IMR-90 (cell line): ENCODE data around the gene PRKCH. TPM values are rescaled to one million over a fixed set of nuclear protein-coding genes. Genes with fewer than 3 reads are reported as not detected.

ENCODE experiments used
- ATAC-seq: fragments of 200-7000 bp; cut with Tn5 transposase; 2 replicates; pipeline ENCODE4 v1.9.1; 2020; ENCODE audit warnings: low read depth, mild to moderate bottlenecking, moderate library complexity
- BruUV-seq: library from RNA; stranded (reverse); fragments of 400-500 nt; replicated peaks from 2 replicates; lab custom pipeline; 2021; lab: Mats Ljungman, UMichigan
- CTCF ChIA-PET: fragments of 300-600 bp; formaldehyde crosslinking; extraction: SDS; loops from one replicate; lab custom pipeline; 2021; ENCODE audit warnings: antibody characterized with exemption; lab: Yijun Ruan, JAX
- POLR2A ChIA-PET: fragments of 300-600 bp; sonication (Branson Sonifier 250); formaldehyde crosslinking; loops from one replicate; lab custom pipeline; 2022; ENCODE audit warnings: antibody characterized with exemption; ENCODE audit not compliant: unreplicated experiment; lab: Charles Lee
- DNase-seq: peaks from one replicate; pipeline ENCODE4 v3.0.0; 2013
- H2AFZ ChIP-seq: replicated peaks from 2 replicates; pipeline ENCODE3; 2013; ENCODE audit warnings: low read length, mild to moderate bottlenecking; ENCODE audit not compliant: poor library complexity
- H2AK5ac ChIP-seq: 2 replicates; pipeline ENCODE4 v1.6.1; 2013; ENCODE audit warnings: low read depth, low read length, inconsistent platforms
- H2AK9ac ChIP-seq: replicated peaks from 2 replicates; pipeline ENCODE3; 2013; ENCODE audit warnings: mild to moderate bottlenecking, low read depth, low read length, moderate library complexity; ENCODE audit not compliant: poor library complexity
- H2BK120ac ChIP-seq: 2 replicates; pipeline ENCODE4 v1.6.1; 2013; ENCODE audit warnings: low read depth, low read length, inconsistent platforms
- H2BK15ac ChIP-seq: 3 replicates; pipeline ENCODE4 v1.6.1; 2013; ENCODE audit warnings: low read depth, low read length, inconsistent platforms
- H2BK20ac ChIP-seq: 2 replicates; pipeline ENCODE4 v1.6.1; 2013; ENCODE audit warnings: low read depth, mild to moderate bottlenecking, inconsistent platforms, low read length, moderate library complexity
- H2BK5ac ChIP-seq: 2 replicates; pipeline ENCODE4 v1.6.1; 2013; ENCODE audit warnings: mild to moderate bottlenecking, low read depth, low read length, inconsistent platforms; ENCODE audit not compliant: poor library complexity, severe bottlenecking
- H3K14ac ChIP-seq: replicated peaks from 2 replicates; pipeline ENCODE4 v1.6.1; 2013; ENCODE audit warnings: low read depth, low read length, inconsistent platforms
- H3K18ac ChIP-seq: 2 replicates; pipeline ENCODE4 v1.6.1; 2013; ENCODE audit warnings: low read depth, low read length, control low read depth
- H3K23ac ChIP-seq: 2 replicates; pipeline ENCODE4 v1.6.1; 2013; ENCODE audit warnings: low read depth, low read length, inconsistent platforms
- H3K27ac ChIP-seq: 2 replicates; pipeline ENCODE4 v1.5.1; 2013; ENCODE audit warnings: mild to moderate bottlenecking, control low read depth, low read length; ENCODE audit not compliant: insufficient read depth
- H3K27me3 ChIP-seq: 2 replicates; pipeline ENCODE4 v1.6.1; 2013; ENCODE audit warnings: low read length; ENCODE audit not compliant: control insufficient read depth, insufficient read depth
- H3K36me3 ChIP-seq: 2 replicates; pipeline ENCODE4 v1.6.1; 2013; ENCODE audit warnings: low read length, mixed read lengths; ENCODE audit not compliant: control insufficient read depth, insufficient read depth
- H3K4ac ChIP-seq: 2 replicates; pipeline ENCODE4 v1.6.1; 2013; ENCODE audit warnings: low read depth, low read length, inconsistent platforms
- H3K4me1 ChIP-seq: 2 replicates; pipeline ENCODE4 v1.6.1; 2013; ENCODE audit warnings: low read length, mixed read lengths; ENCODE audit not compliant: control insufficient read depth, insufficient read depth
- H3K4me2 ChIP-seq: 2 replicates; pipeline ENCODE4 v1.6.1; 2013; ENCODE audit warnings: low read depth, mild to moderate bottlenecking, control low read depth, low read length, moderate library complexity
- H3K4me3 ChIP-seq: 2 replicates; pipeline ENCODE4 v1.5.1; 2013; ENCODE audit warnings: low read depth, mild to moderate bottlenecking, control low read depth, low read length, moderate library complexity; ENCODE audit not compliant: insufficient read depth
- H3K56ac ChIP-seq: 2 replicates; pipeline ENCODE4 v1.6.1; 2013; ENCODE audit warnings: low read length, inconsistent platforms; ENCODE audit not compliant: insufficient read depth; ENCODE audit errors: extremely low read depth
- H3K79me1 ChIP-seq, 2 experiments: 2 replicates each; pipeline ENCODE4 v1.6.1; 2013; ENCODE audit warnings: low read length in 2 of 2, inconsistent platforms in 1 of 2, low read depth in 1 of 2
- H3K9ac ChIP-seq: 2 replicates; pipeline ENCODE4 v1.6.1; 2013; ENCODE audit warnings: low read depth, low read length, control low read depth
- H3K9me1 ChIP-seq: 2 replicates; pipeline ENCODE4 v1.6.1; 2013; ENCODE audit warnings: low read length, inconsistent platforms; ENCODE audit not compliant: insufficient read depth
- H3K9me3 ChIP-seq: 2 replicates; pipeline ENCODE4 v1.6.1; 2013; ENCODE audit warnings: low read length; ENCODE audit not compliant: control insufficient read depth, insufficient read depth
- H4K20me1 ChIP-seq: 2 replicates; pipeline ENCODE4 v1.6.1; 2013; ENCODE audit warnings: low read length, inconsistent platforms; ENCODE audit not compliant: insufficient read depth
- H4K5ac ChIP-seq: 2 replicates; pipeline ENCODE4 v1.6.1; 2013; ENCODE audit warnings: mild to moderate bottlenecking, low read depth, low read length, control low read depth
- H4K8ac ChIP-seq, 2 experiments: 2 replicates each; pipeline ENCODE4 v1.6.1; 2013; ENCODE audit warnings: low read depth in 2 of 2, low read length in 2 of 2, control low read depth in 1 of 2, inconsistent platforms in 1 of 2
- H4K91ac ChIP-seq: 2 replicates; pipeline ENCODE4 v1.6.1; 2013; ENCODE audit warnings: low read depth, low read length, inconsistent platforms; ENCODE audit not compliant: insufficient read depth
- CEBPB ChIP-seq: IDR thresholded peaks from 2 replicates; pipeline ENCODE4 v1.6.1; 2012; ENCODE audit warnings: low read depth, low read length, improper control_type of control experiment
- FOS ChIP-seq: fragments of 150-350 bp; IDR thresholded peaks from 2 replicates; pipeline ENCODE4 v1.6.1; 2016; ENCODE audit warnings: low read depth, low read length
- MAFK ChIP-seq: IDR thresholded peaks from 2 replicates; pipeline ENCODE4 v1.6.1; 2012; ENCODE audit warnings: low read depth, low read length, improper control_type of control experiment
- MAZ ChIP-seq: IDR thresholded peaks from 2 replicates; pipeline ENCODE4 v1.6.1; 2012; ENCODE audit warnings: low read depth, mild to moderate bottlenecking, low read length, improper control_type of control experiment, moderate library complexity, borderline replicate concordance
- MXI1 ChIP-seq: IDR thresholded peaks from 2 replicates; pipeline ENCODE4 v1.6.1; 2012; ENCODE audit warnings: low read depth, mild to moderate bottlenecking, low read length, moderate library complexity, borderline replicate concordance
- POLR2A ChIP-seq: IDR thresholded peaks from 2 replicates; pipeline ENCODE4 v1.6.1; 2012; ENCODE audit warnings: mild to moderate bottlenecking, low read depth, low read length
- RAD21 ChIP-seq: IDR thresholded peaks from 2 replicates; pipeline ENCODE4 v1.6.1; 2012; ENCODE audit warnings: low read length, improper control_type of control experiment
- RCOR1 ChIP-seq: IDR thresholded peaks from 2 replicates; pipeline ENCODE4 v1.6.1; 2012; ENCODE audit warnings: mild to moderate bottlenecking, low read length, improper control_type of control experiment; ENCODE audit not compliant: insufficient replicate concordance
- RFX5 ChIP-seq: IDR thresholded peaks from 2 replicates; pipeline ENCODE4 v1.8.0; 2012; ENCODE audit warnings: low read depth, mild to moderate bottlenecking, low read length, moderate library complexity
- SMC3 ChIP-seq: fragments of 150-350 bp; IDR thresholded peaks from 2 replicates; pipeline ENCODE4 v1.6.1; 2016; ENCODE audit warnings: low read depth, mild to moderate bottlenecking, antibody characterized with exemption, low read length, moderate library complexity
- WGBS, 2 experiments: methylation state at CpG; one replicate each; pipeline versions ENCODE4 v1.1.5 to v1.1.7; 2013; ENCODE audit warnings: missing lambda C conversion rate in 2 of 2; ENCODE audit not compliant: insufficient read length in 1 of 2; ENCODE audit errors: extremely low coverage in 2 of 2; 5-methylcytosine and 5-hydroxymethylcytosine counted together
- dilution Hi-C: fragments of 300-500 bp; cut with HindIII; formaldehyde crosslinking; loops from one replicate; pipeline ENCODE4 v1.14.3; 2018; ENCODE audit warnings: low sequenced_read_pairs; ENCODE audit not compliant: unreplicated experiment
- in situ Hi-C: fragments of 300-500 bp; cut with MboI; formaldehyde crosslinking; loops from 3 replicates; pipeline ENCODE4 v1.14.3; 2019; ENCODE audit warnings: low sequenced_read_pairs, inconsistent platforms, mixed read lengths
- intact Hi-C: fragments of 100-400 bp; cut with micrococcal nuclease; formaldehyde crosslinking; loops from 2 replicates; pipeline ENCODE4 v1.10.0; 2022
- polyA plus RNA-seq, 3 experiments: library from polyadenylated mRNA; depleted of rRNA; stranded (reverse); fragments of >200 nt; gene quantifications; 2 replicates each; pipeline ENCODE4 v1.2.3, GENCODE V29; 2012; ENCODE audit warnings: low replicate concordance in 1 of 3
- total RNA-seq: library from RNA; depleted of rRNA; stranded (reverse); fragments of >200 nt; gene quantifications from 2 replicates; pipeline ENCODE4 v1.2.3, GENCODE V29; 2012
- TF ChIP-seq, protein P1 (sequence below): fragments of 150-350 bp; IDR thresholded peaks from 2 replicates; pipeline ENCODE4 v1.6.1; 2017; ENCODE audit warnings: mild to moderate bottlenecking, antibody characterized with exemption, low read length, low read depth
- TF ChIP-seq, protein P2 (sequence below): conservative IDR thresholded peaks from 2 replicates; pipeline ENCODE4 v1.5.1; 2012; ENCODE audit warnings: mild to moderate bottlenecking, low read depth, low read length, improper control_type of control experiment
- TF ChIP-seq, protein P3 (sequence below): fragments of 150-350 bp; IDR thresholded peaks from 2 replicates; pipeline ENCODE4 v1.6.1; 2016; ENCODE audit warnings: low read depth, mild to moderate bottlenecking, low read length, moderate library complexity, borderline replicate concordance

PRKCH gene
- total and polyA plus RNA-seq, 2 of the 4 experiments (the other 2 are of a cell fraction): 1.6 to 2.3 TPM

DNA sequence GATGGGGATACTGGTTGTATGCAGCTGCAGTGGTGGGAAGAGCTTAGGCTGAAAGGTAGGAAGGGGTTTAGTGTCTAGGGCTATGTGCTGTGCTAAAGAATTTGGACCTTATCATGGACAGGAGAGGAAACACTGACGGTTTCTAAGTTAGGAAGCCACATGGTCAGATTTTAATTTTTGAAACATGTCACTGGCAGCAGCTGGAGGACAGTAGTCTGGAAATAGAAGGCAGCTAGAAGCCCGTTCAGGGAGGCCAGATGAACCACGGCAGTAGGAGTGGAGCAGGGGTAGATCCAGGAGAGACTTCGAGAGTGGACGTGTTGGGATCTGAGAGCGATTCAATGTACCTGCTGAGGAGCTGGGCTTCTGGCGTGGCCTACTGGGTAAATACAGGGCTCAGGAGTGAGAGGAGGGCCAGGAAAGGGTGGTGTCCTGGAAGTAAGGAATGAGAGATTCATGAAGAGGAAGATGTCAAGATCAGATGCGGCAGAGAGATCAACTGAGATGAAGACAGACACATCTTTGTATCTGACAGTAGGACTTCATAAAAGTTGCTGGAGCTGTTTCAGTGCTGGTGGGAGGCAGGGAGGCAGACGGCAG is 64.9 kb downstream of the PRKCH start:
- DNase-seq (no peak), ATAC-seq (no peak)
- Histone ChIP-seq H3K27ac (no peak overlapping the region), H3K79me1 (no peaks in the 10 kb centered on the region), H3K4ac (no peak overlapping the region), H4K8ac (no peak overlapping the region), H4K91ac (no peak overlapping the region), H3K23ac (no peak overlapping the region), H3K4me1 (no peaks in the 10 kb centered on the region), H3K18ac (no peak overlapping the region), H4K5ac (no peak overlapping the region), H2BK20ac (no peak overlapping the region), H3K4me2 (no peak overlapping the region), H3K4me3 (no peak overlapping the region), H3K9me1 (no peaks in the 10 kb centered on the region), H2BK5ac (no peak overlapping the region), H3K9me3 (no peaks in the 10 kb centered on the region), H3K27me3 (peaks cover 31% of the 10 kb centered on the region), H2AK9ac (no peak overlapping the region), H4K20me1 (no peaks in the 10 kb centered on the region), H2BK120ac (no peak overlapping the region), H3K56ac (no peak overlapping the region), H2BK15ac (no peak overlapping the region), H3K36me3 (no peaks in the 10 kb centered on the region), H2AFZ (no peak overlapping the region), H3K9ac (no peak overlapping the region), H2AK5ac (no peak overlapping the region), H3K14ac (no peak overlapping the region)
- WGBS, 2 experiments: 82% methylated on average over 6 of the region's 9 CpGs; no CpG with 5 or more reads in 1 of the 2 experiments
- BruUV-seq: no TSS peak
- ChIA-PET CTCF (no interaction called here), POLR2A (no interaction called here)
- TF ChIP-seq RFX5: no peak
- no peak for TF ChIP-seq RAD21
- no peak for TF ChIP-seq MXI1
- TF ChIP-seq, protein P1, sequence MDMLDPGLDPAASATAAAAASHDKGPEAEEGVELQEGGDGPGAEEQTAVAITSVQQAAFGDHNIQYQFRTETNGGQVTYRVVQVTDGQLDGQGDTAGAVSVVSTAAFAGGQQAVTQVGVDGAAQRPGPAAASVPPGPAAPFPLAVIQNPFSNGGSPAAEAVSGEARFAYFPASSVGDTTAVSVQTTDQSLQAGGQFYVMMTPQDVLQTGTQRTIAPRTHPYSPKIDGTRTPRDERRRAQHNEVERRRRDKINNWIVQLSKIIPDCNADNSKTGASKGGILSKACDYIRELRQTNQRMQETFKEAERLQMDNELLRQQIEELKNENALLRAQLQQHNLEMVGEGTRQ: no peak
- TF ChIP-seq, protein P2, sequence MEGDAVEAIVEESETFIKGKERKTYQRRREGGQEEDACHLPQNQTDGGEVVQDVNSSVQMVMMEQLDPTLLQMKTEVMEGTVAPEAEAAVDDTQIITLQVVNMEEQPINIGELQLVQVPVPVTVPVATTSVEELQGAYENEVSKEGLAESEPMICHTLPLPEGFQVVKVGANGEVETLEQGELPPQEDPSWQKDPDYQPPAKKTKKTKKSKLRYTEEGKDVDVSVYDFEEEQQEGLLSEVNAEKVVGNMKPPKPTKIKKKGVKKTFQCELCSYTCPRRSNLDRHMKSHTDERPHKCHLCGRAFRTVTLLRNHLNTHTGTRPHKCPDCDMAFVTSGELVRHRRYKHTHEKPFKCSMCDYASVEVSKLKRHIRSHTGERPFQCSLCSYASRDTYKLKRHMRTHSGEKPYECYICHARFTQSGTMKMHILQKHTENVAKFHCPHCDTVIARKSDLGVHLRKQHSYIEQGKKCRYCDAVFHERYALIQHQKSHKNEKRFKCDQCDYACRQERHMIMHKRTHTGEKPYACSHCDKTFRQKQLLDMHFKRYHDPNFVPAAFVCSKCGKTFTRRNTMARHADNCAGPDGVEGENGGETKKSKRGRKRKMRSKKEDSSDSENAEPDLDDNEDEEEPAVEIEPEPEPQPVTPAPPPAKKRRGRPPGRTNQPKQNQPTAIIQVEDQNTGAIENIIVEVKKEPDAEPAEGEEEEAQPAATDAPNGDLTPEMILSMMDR: no peak
- no peak for TF ChIP-seq SMC3
- TF ChIP-seq MAZ: no peak
- no peak for TF ChIP-seq FOS
- no peak for TF ChIP-seq POLR2A
- no peak for TF ChIP-seq MAFK
- no peak for TF ChIP-seq CEBPB
- TF ChIP-seq, protein P3, sequence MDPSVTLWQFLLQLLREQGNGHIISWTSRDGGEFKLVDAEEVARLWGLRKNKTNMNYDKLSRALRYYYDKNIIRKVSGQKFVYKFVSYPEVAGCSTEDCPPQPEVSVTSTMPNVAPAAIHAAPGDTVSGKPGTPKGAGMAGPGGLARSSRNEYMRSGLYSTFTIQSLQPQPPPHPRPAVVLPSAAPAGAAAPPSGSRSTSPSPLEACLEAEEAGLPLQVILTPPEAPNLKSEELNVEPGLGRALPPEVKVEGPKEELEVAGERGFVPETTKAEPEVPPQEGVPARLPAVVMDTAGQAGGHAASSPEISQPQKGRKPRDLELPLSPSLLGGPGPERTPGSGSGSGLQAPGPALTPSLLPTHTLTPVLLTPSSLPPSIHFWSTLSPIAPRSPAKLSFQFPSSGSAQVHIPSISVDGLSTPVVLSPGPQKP: no peak
- TF ChIP-seq RCOR1: no peak
- dilution Hi-C loops: no loop called here
- in situ Hi-C loops: no loop called here
- intact Hi-C loops: no loop called here
